ENCODE data around the gene C20orf202. TPM values are rescaled to one million over a fixed set of nuclear protein-coding genes. Genes with fewer than 3 reads are reported as not detected.
"Not testable (repeated sequence)": the region's sequence is repeated elsewhere in the genome, so short reads cannot be mapped to it uniquely, and the experiment has no call there.

Gene C20orf202
- polyA plus RNA-seq, 3 donors: 0.07 to 0.16 TPM; not detected in 1

DNA sequence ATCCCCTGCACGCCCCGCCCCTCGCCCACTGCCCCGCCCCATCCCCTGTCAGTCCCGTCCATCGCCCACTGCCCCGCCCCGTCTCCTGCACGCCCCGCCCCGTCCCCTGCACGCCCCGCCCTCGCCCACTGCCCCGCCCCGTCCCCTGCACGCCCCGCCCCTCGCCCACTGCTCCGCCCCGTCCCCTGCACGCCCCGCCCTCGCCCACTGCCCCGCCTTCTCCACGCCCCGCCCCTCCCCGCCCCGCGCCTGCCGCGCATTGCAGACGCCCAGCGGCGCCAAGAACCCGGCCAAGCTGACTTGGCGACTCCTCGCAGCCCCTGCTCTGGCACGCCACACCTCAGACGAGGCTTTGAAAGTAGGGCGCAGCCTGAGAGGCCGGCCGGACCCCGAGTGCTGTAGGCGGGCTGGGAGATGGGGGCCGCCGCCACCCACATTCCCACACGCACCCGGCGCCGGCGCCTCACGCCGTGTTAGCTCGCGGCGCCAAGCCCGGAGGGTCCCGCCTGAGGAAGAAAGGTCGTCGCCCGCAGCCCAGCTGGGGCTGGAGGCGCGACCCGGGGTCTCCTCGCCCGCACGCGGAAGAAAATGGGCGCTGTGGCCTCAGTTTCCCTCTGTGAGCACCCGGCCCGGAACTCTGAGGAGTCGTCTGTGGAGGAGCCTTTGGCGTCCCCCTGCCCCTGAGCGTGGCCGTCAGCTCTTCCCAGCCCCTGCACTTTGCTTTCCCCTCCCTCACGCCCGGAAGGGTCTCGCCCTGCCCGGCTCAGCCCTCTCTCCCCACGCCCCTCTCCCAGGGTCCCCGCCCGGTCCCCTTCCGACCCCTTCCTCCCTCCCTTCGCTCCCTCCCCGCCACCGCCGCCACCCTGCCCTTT is 22.8 kb downstream of the C20orf202 start, which contains the start of gene RAD21L1:
TSS of gene RAD21L1 (plus strand) at position 262 of the 872 bp plus-strand sequence. CDS start 2,410 bp downstream, outside the sequence.
- WGBS, 3 donors: 0 to 2% (median 1%) methylated on average over 55 to 88 of the region's 88 CpGs
- H3K27ac ChIP-seq (ENCODE audit: low read depth, low read length): no peak within 1 kb of the TSS

DNA sequence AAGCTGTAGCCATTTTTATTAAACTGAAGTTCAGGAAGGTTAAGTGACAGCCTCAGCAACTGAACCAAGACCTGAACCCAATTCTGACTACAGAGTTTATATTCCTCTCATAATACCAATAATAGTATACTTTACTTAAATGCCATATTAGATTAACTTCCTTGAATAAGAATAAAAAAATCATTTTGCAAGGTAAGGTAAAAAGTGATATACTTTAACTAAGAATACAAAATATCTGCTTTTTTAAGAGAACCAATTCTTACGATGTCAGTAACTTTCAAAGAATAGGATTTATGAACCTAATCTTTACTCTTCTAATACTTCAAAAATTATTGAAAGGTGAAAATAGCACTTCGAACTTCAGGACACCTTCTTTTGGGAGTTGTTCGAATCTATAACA is 26.3 kb downstream of the C20orf202 start:
- 80 to 86% (median 83%) methylated on average over 3 of the region's 3 CpGs for WGBS, 3 donors
- H3K27ac ChIP-seq (ENCODE audit: low read depth, low read length): no peak overlapping the region

- 82 to 89% (median 82%) methylated on average over 3 of the region's 3 CpGs for WGBS, 3 donors
- no peak overlapping the region for H3K27ac ChIP-seq (ENCODE audit: low read depth, low read length)
Measured at GRCh38 chr20:1232286-1233111, 29.2 kb downstream of the C20orf202 start.

GRCh38 chr20:1240549-1240948 is 37.3 kb downstream of the C20orf202 start:
- no peak overlapping the region for H3K27ac ChIP-seq (ENCODE audit: low read depth, low read length)
- 75 to 83% (median 77%) methylated on average over 5 of the region's 5 CpGs for WGBS, 3 donors

GRCh38 chr20:1241456-1241855 is 38.2 kb downstream of the C20orf202 start:
- H3K27ac ChIP-seq (ENCODE audit: low read depth, low read length): no peak overlapping the region

DNA sequence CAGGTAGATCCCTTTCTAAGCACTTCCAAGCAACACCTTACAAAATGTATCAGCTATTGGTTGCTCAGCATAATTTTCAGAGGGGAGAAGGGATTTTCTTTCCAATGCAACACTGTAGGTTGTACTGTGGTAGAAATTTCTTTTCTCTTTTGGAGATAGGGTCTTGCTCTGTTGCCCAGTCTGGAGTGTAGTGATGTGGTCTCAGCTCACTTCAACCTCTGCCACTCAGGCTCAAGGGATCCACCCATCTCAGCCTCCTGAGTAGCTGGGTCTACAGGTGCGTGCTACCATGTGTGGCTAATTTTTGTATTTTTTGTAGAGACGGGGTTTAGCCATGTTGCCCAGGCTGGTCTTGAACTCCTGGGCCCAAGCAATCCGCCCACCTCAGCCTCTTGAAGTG is 38.8 kb downstream of the C20orf202 start:
- WGBS, 3 donors: 73 to 81% (median 76%) methylated on average over 3 of the region's 3 CpGs

DNA sequence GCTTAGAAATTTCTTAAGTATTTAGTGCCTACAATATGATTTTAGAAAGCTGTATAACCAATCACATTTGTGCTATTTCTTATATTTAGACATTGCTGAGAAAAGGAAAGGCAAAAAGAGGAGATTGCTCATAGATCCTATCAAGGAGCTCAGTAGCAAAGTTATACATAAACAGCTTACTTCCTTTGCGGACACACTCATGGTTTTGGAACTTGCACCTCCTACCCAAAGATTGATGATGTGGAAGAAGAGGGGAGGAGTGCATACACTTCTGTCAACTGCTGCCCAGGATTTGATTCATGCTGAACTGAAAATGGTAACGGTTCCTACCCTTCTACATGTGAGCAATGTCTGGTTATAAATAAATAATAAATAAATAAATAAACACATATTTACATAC is 39.3 kb downstream of the C20orf202 start:
- 19 to 66% (median 44%) methylated on average over 2 of the region's 2 CpGs for WGBS, 3 donors

More for the DNA sequence above, 38.8 kb downstream of the C20orf202 start:
- H3K27ac ChIP-seq (ENCODE audit: low read depth, low read length): no peak overlapping the region

GRCh38 chr20:1245578-1245977 is 42.3 kb downstream of the C20orf202 start:
- no peak overlapping the region for H3K27ac ChIP-seq (ENCODE audit: low read depth, low read length)

More for the DNA sequence above, 39.3 kb downstream of the C20orf202 start:
- H3K27ac ChIP-seq (ENCODE audit: low read depth, low read length): no peak overlapping the region

GRCh38 chr20:1247689-1248088 is 44.4 kb downstream of the C20orf202 start:
- no peak overlapping the region for H3K27ac ChIP-seq (ENCODE audit: low read depth, low read length)

More at GRCh38 chr20:1245578-1245977, 42.3 kb downstream of the C20orf202 start:
- WGBS, 3 donors: 51 to 52% (median 52%) methylated on average over 2 of the region's 2 CpGs

GRCh38 chr20:1250282-1250681 is 47.0 kb downstream of the C20orf202 start:
- H3K27ac ChIP-seq (ENCODE audit: low read depth, low read length): not testable (repeated sequence)
- 91 to 92% (median 91%) methylated on average over 2 of the region's 2 CpGs for WGBS, 3 donors

- 60 to 90% (median 80%) methylated on average over 3 of the region's 3 CpGs for WGBS, 3 donors
- H3K27ac ChIP-seq (ENCODE audit: low read depth, low read length): no peak overlapping the region
Measured at GRCh38 chr20:1252416-1252815, 49.2 kb downstream of the C20orf202 start.

- 45 to 66% (median 49%) methylated on average over 2 of the region's 2 CpGs for WGBS, 3 donors
- H3K27ac ChIP-seq (ENCODE audit: low read depth, low read length): no peak overlapping the region
Measured at GRCh38 chr20:1254254-1254653, 51.0 kb downstream of the C20orf202 start.

DNA sequence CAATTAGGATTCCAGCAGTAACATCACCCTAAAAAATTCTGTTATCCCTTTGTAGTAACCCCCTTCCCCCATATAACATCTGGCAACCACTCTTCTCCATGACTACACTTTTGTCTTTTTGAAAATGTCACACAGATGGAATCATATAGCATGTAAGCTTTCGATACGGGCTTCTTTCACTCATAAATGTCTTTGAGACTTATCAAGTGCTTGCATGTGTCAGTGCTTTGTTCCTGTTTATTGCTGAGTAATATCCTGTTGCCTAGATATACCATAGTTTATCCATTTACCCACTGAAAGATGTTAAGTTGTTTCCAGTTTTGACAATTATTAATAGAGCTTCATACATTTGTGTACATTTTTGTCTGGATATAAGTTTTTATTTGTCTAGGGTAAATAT is 52.4 kb downstream of the C20orf202 start:
- WGBS, 3 donors: 61 to 88% (median 61%) methylated on average over 2 of the region's 2 CpGs

More for the DNA sequence above, 52.4 kb downstream of the C20orf202 start:
- no peak overlapping the region for H3K27ac ChIP-seq (ENCODE audit: low read depth, low read length)

Other genes starting within 250 kb of the C20orf202 start
- gene RSPO4, start 201.1 kb upstream of the C20orf202 start, polyA plus RNA-seq: under 1 TPM; 0.03 to 0.56 (median 0.04) TPM
- gene PSMF1, start 84.9 kb upstream of the C20orf202 start, polyA plus RNA-seq: 10 to 100 TPM; 54.8 to 88.6 (median 64.5) TPM
- 1 to 10 TPM in 2 of 3 donors, under 1 TPM in 1; 0.63 to 5.1 (median 1.8) TPM for gene TMEM74B, start 18.5 kb upstream of the C20orf202 start, polyA plus RNA-seq
- under 1 TPM in 1 of 3 donors, not detected in 2; 0.02 TPM for gene RAD21L1, start 22.6 kb downstream of the C20orf202 start, polyA plus RNA-seq
- 1 to 10 TPM in 1 of 3 donors, under 1 TPM in 2; 0.85 to 1.7 (median 0.92) TPM for gene SNPH, start 62.8 kb downstream of the C20orf202 start, polyA plus RNA-seq
- gene SDCBP2, start 125.7 kb downstream of the C20orf202 start, polyA plus RNA-seq: 10 to 100 TPM in 2 of 3 donors, 1 to 10 TPM in 1; 5.6 to 29.8 (median 15.4) TPM
- 100 to 1,000 TPM; 111 to 542 (median 353) TPM for gene FKBP1A, start 189.6 kb downstream of the C20orf202 start, polyA plus RNA-seq

Measured in adipose tissue (tissue), 3 donors.